Uterus (tissue), 4 donors: ENCODE data around the gene IQCE. TPM values are rescaled to one million over a fixed set of nuclear protein-coding genes. Genes with fewer than 3 reads are reported as not detected.
"Not testable (repeated sequence)": the region's sequence is repeated elsewhere in the genome, so short reads cannot be mapped to it uniquely, and the experiment has no call there.

ENCODE experiments used
- DNase-seq, 2 donors: peaks; one replicate each; pipeline ENCODE4 v3.0.0-alpha.2; 2019 to 2020
- H3K27ac ChIP-seq, 2 donors: fragments of 200-600 bp; sonication (generic); 1 replicate in 1 of 2; 2 replicates in 1 of 2; pipeline ENCODE4 v1.5.1; 2016 to 2018
- H3K27me3 ChIP-seq, 2 donors: fragments of 200-600 bp; sonication (generic); one replicate each; pipeline ENCODE4 v1.5.1; 2018 to 2019; ENCODE audit warnings: control low read depth in 1 of 2
- H3K36me3 ChIP-seq, 2 donors: fragments of 200-600 bp; sonication (generic); one replicate each; pipeline ENCODE4 v1.5.1; 2019; ENCODE audit warnings: control low read depth in 1 of 2
- H3K4me1 ChIP-seq, 2 donors: fragments of 200-600 bp; sonication (generic); one replicate each; pipeline ENCODE4 v1.5.1; 2018 to 2019; ENCODE audit warnings: control low read depth in 1 of 2
- H3K4me3 ChIP-seq, 2 donors: fragments of 200-600 bp; sonication (generic); 1 replicate in 1 of 2; 2 replicates in 1 of 2; pipeline ENCODE4 v1.5.1; 2018 to 2019; ENCODE audit warnings: mild to moderate bottlenecking in 1 of 2
- H3K9me3 ChIP-seq, 2 donors: fragments of 200-600 bp; sonication (generic); one replicate each; pipeline ENCODE4 v1.5.1; 2019; ENCODE audit warnings: control low read depth in 1 of 2
- POLR2A ChIP-seq, 2 donors: fragments of 450-650 bp; IDR thresholded peaks; one replicate each; pipeline ENCODE4 v1.6.1; 2016; ENCODE audit warnings: antibody characterized with exemption in 2 of 2, mild to moderate bottlenecking in 1 of 2, moderate library complexity in 1 of 2
- intact Hi-C: fragments of 100-400 bp; cut with DNase I; formaldehyde crosslinking; loops from one replicate; pipeline ENCODE4 v1.15.1; 2023; ENCODE audit warnings: low total_unique reads
- total RNA-seq, 4 donors: library from RNA; depleted of rRNA in 3 of 4; stranded (reverse); fragments of >200 nt in 3 of 4; gene quantifications; one replicate each; pipeline versions ENCODE4 v1.1.0 to v1.2.4, GENCODE V29; 2014 to 2023
- TF ChIP-seq, protein P1 (sequence below), 4 experiments: fragments of 200-600 bp in 2 of 4; fragments of 450-650 bp in 2 of 4; sonication (generic) in 2 of 4; IDR thresholded peaks; one replicate each; pipeline ENCODE4 v1.5.1; 2016 to 2019; ENCODE audit warnings: antibody characterized with exemption in 4 of 4, mild to moderate bottlenecking in 2 of 4, moderate library complexity in 1 of 4
- donor health status: DM: yes; HTN: yes; CAD: no.

Gene IQCE
- total RNA-seq, 4 donors from 2014 or later, result 6.8 to 28.0 (median 16.9) TPM

DNA sequence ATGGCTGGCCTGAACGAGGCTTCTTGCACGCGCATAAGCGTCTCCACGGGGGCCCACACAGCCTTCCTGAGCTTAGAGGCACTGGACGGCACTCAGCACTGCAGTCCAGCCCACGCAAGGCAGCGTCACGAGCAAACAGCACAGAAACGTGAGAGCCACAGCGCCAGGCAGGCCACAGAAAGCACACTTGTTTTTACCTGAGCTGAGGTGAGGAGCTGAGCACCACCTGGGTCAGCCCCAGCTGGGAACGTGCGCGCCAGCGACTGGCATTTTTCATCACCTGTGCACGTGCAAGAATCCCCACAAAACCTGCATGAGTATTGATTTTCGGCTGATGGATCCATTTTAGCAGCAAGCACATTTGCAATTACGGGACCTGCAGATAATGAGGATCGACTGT lies 26.7 kb downstream of the IQCE start:
- Histone ChIP-seq H3K4me1 (no peaks in the 10 kb centered on the region), H3K9me3 (no peaks in the 10 kb centered on the region), H3K36me3 (no peaks in the 10 kb centered on the region), H3K27ac (no peak overlapping the region), H3K4me3 (no peak overlapping the region), H3K27me3 (no peaks in the 10 kb centered on the region)
- no peak for TF ChIP-seq POLR2A (IDR thresholded peaks at IDR 0.05)
- TF ChIP-seq, protein P1, sequence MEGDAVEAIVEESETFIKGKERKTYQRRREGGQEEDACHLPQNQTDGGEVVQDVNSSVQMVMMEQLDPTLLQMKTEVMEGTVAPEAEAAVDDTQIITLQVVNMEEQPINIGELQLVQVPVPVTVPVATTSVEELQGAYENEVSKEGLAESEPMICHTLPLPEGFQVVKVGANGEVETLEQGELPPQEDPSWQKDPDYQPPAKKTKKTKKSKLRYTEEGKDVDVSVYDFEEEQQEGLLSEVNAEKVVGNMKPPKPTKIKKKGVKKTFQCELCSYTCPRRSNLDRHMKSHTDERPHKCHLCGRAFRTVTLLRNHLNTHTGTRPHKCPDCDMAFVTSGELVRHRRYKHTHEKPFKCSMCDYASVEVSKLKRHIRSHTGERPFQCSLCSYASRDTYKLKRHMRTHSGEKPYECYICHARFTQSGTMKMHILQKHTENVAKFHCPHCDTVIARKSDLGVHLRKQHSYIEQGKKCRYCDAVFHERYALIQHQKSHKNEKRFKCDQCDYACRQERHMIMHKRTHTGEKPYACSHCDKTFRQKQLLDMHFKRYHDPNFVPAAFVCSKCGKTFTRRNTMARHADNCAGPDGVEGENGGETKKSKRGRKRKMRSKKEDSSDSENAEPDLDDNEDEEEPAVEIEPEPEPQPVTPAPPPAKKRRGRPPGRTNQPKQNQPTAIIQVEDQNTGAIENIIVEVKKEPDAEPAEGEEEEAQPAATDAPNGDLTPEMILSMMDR (IDR thresholded peaks at IDR 0.05), result no peak
- no peak for DNase-seq
- intact Hi-C loops, result no loop called here

DNA sequence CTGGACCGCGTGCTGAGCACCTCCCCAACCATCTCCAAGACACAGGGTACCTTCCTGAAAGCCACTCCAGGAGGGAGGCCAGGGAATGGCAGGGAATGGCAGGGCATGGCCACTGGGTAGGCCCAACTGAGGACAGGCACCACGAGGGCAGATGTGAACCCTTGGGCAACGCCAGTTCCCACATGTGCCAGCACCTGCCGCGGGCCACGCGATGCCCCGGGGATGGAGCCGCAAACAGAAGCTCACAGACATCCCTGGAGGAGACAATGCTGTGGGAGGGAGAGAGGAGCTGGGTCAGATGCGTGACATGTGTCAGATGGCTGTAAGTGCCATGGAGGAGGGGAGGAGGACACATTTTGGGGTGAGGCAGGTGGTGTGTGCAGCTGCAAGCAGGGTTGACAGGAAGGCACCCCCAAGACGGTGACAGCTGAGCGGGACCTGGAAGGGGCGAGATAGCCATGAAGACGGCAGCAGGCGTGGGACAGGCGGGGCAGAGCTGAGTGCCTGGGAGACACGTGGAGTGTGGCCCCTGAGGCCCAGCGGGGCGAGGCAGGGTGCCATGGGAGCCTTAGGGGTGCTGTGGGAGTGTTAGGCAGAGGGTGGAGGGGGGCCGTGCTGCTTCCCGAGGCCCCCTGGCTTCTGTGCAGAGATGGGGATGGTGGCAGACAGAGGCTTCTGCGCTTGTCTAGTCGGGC lies 27.7 kb downstream of the IQCE start:
- Histone ChIP-seq H3K4me3 (no peak overlapping the region), H3K4me1 (no peaks in the 10 kb centered on the region), H3K9me3 (no peaks in the 10 kb centered on the region), H3K27ac (no peak overlapping the region), H3K27me3 (no peaks in the 10 kb centered on the region), H3K36me3 (no peaks in the 10 kb centered on the region)
- intact Hi-C loops, result no loop called here
- TF ChIP-seq, protein P1 (IDR thresholded peaks at IDR 0.05), result no peak
- TF ChIP-seq POLR2A (IDR thresholded peaks at IDR 0.05), result no peak
- DNase-seq, result no peak

DNA sequence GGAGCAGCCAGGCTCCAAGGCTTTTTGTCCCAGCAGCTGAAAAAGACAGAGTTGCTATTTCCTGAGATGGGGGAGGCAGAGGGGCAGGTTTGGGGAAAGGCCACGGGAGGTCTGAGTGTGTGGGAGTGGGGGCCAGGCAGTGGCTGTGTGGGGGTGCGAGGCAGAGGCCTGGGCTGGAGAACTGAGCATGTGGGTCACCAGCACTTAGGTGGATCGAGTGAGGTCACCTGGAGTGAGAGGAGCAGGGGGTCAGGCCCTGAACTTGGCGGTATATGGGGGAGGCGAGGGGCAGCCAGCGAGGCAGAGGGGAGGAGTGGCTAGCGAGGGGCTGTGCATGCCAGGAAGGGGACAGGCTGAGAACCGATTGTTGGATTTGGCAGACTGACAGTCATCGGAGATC lies 28.4 kb downstream of the IQCE start:
- no peaks in the 10 kb centered on the region for H3K36me3 ChIP-seq
- H3K4me1 ChIP-seq, result no peaks in the 10 kb centered on the region
- no peak for DNase-seq
- intact Hi-C loops, result no loop called here
- no peaks in the 10 kb centered on the region for H3K27me3 ChIP-seq
- H3K9me3 ChIP-seq, result no peaks in the 10 kb centered on the region
- TF ChIP-seq, protein P1 (IDR thresholded peaks at IDR 0.05), result no peak
- TF ChIP-seq POLR2A (IDR thresholded peaks at IDR 0.05), result no peak
- no peak overlapping the region for H3K27ac ChIP-seq
- no peak overlapping the region for H3K4me3 ChIP-seq

DNA sequence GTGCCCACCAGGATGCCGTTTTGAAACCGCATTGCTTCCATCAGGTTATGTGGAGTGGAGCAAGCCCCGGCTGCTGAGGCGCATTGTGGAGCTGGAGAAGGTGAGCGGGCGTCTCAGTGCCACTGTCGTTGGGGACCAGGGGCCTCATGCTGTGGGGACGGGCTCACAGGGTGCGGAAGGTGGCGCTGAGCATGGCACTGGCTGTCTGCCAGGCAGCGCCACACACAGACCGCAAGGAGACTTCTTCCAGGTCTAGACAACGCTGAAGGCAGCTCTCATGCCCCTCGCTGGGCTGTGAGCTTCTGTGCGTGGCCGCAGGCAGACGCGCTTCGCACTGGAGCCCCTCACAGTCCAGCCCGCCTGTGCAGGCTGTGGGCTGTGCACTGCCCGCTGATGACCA lies 29.0 kb downstream of the IQCE start:
- intact Hi-C loops, result no loop called here
- no peaks in the 10 kb centered on the region for H3K27me3 ChIP-seq
- TF ChIP-seq, protein P1 (IDR thresholded peaks at IDR 0.05), result no peak
- TF ChIP-seq POLR2A (IDR thresholded peaks at IDR 0.05), result no peak
- DNase-seq, result no peak
- no peak overlapping the region for H3K27ac ChIP-seq
- no peaks in the 10 kb centered on the region for H3K9me3 ChIP-seq
- H3K36me3 ChIP-seq, result no peaks in the 10 kb centered on the region
- H3K4me1 ChIP-seq, result no peaks in the 10 kb centered on the region
- no peak overlapping the region for H3K4me3 ChIP-seq

DNA sequence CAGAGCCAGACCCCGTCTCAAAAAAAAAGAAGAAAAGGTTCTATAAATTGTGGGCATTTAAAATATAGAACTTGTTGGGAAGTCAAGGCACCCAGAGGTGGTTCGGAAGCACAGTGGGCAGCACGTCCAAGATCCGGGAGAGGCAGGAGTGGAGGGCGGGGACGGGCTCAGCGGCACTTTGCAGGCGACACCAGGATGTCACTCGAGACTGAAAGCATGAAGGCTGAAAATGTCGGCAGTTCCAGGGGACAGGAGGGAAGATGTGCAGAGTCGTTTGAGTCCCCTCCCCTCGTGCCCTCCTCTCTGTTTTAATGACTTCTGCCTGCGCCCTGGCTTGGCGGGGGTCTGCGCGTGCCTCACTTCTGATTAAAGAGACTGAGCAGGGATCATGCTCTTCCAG lies 30.6 kb downstream of the IQCE start:
- DNase-seq, result no peak
- no peaks in the 10 kb centered on the region for H3K27me3 ChIP-seq
- TF ChIP-seq POLR2A (IDR thresholded peaks at IDR 0.05), result no peak
- TF ChIP-seq, protein P1 (IDR thresholded peaks at IDR 0.05), result no peak
- no peak overlapping the region for H3K4me3 ChIP-seq
- no peaks in the 10 kb centered on the region for H3K36me3 ChIP-seq
- intact Hi-C loops, result no loop called here
- H3K4me1 ChIP-seq, result no peaks in the 10 kb centered on the region
- no peak overlapping the region for H3K27ac ChIP-seq
- no peaks in the 10 kb centered on the region for H3K9me3 ChIP-seq

DNA sequence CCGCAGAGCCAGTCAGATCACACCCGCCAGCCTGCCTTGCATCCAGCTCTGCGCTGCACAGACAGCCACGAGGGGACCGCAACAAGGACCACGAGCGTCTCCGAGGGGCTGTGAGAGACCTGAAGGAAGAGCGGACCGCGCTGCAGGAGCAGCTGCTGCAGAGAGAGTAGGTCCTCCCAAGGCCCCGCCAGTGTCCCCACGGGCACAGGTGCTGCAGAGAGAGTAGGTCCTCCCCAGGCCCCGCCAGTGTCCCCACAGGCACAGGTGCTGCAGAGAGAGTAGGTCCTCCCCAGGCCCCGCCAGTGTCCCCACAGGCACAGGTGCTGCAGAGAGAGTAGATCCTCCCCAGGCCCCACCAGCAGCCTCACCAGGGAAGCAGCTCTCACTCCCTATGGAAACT lies 31.2 kb downstream of the IQCE start:
- DNase-seq, H3K4me1 ChIP-seq, intact Hi-C loops, H3K36me3 ChIP-seq, H3K9me3 ChIP-seq, H3K27ac ChIP-seq, H3K27me3 ChIP-seq, H3K4me3 ChIP-seq: not testable (repeated sequence)
